ENCODE measurements around the gene APOBEC3A.

GRCh38 chr22:38946771-38947170, 10.6 kb upstream of the APOBEC3A start:
- TF ChIP-seq CTCF (IDR thresholded peaks at IDR 0.05) (no peak), POLR2A (IDR thresholded peaks at IDR 0.05) (no peak)
